Stimulated activated CD4-positive, alpha-beta T cell treated with anti-CD3 and anti-CD28 coated beads, TNF-alpha, amount 100 ng/mL, for 48 hours (primary cell): Measurements from ENCODE around the gene LRCH4.

ENCODE experiments used
- DNase-seq, 3 donors: peaks; one replicate each; pipeline ENCODE4 v3.0.0-alpha.2; 2020; ENCODE audit warnings: low read depth in 3 of 3

The LRCH4 gene

DNA sequence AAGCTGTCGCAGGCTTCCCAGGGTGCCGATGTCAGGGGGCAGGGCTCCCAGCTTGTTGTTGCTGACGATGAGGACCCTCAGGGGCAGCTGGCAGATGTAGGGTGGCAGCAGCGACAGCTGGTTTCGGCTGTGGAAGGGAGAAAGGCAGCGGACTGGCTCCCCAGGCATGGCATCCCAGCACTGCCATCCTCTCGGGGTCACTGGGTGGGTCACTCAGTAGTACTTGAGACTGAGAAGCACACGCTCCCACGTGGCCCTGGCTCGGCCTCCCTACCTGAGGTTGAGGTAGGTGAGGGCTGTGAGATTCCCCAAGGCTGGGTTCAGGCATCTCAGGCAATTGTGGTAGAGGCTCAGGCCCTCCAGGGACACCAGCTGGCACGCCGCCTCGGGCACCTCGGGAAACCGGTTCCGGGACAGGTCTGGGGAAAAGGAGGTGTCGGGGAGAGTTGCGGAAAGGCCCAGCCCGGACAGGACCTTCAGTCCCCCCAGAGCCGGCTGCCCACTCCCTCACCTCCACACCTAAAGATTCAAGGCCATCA lies 3.8 kb downstream of the LRCH4 start:
- no peak for DNase-seq

DNA sequence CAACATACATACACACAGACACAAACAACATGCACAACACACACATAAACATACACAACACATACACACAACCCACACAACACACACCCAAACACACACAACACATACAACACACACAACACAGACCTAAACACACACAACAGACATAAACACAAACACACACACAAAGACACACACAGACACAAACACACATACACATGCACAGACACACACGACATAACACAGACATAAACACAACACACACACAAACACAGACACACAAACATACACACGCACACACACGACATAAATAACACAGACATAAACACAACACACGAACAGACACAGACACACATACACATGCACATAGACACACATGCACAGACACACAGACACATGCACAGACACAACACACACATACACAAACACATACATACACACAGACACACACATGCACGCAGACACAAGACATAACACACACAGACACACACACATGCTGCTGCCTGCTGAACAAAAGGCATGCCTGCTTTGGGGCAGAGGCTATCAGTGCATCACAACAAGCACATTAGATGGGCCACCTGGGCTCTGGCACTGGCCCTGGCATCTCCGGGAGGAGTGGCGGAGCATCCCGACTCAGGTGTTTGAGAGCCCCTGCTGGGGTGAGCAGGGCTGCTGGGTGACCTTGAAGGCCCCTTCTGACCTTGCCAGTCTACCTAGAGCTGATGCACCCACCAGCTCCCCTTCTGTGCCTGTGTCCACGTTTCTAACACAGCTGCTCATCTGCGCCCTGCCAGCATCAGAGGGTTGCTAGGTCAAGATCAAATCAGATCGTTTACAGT lies 5.3 kb downstream of the LRCH4 start:
- no peak for DNase-seq

DNA sequence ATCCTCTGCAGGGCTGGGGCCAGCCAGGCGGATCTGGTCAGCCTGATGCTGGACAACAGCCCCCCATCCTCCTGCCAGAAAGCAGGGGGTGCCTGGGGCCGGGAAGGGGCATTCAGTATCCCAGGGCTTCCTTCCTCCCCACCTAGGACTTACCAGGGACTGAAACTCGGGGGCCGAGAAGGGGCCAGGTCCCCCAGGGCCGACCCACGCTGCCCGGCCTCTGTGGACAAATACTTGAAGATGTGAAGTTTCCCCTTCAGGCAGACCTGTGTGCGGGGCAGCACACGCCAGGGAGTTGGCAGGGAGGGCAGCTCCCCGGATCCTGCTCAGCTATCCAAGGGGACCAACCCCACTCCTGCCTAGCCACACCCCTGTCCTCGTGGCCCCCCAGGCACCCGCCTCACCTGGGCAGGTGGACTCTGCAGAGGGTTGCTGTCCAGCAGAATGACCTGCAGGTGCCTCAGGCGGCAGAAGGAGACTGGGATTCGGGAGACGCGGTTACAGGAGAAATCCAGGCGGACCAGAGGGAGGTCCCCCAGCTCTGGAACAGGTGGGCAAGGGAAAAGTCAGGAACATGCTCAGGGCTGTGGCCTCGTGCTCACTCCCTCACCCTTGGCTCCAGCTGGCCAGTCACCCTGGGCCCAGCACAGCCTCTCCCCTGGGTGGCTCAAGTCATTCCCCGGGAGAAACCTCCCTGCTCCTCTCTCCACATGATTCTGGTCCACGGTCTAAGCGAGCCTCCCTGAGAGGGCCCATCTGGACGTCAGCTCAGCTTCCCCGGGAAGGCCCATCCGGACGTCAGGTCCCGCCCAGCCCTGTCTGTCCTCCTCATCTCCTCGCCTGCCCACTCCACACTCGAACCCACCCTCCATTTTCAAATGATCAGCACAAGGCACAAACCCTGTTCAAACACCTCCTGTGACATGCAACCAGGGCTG lies 7.4 kb downstream of the LRCH4 start:
- DNase-seq = no peak

DNA sequence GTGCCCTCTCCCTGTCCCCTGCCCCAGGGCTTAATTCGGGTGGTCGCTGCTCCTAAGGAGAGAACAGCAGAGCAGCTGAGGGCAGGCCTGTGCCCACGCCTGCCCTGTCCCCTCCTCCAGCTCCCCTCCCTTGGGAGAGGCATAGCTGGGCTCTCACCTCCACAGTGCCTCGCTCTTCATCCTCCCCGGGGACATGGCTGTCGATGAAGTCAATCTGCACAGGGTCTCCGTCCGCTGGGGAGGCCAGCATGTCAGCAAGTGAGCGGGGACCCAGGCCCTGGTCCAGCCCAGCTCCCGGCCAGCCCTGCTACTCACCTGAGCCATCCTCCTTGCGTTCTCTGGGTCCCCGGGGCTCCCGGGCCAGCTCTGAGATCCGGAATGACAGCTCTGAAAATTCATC lies 8.4 kb downstream of the LRCH4 start:
- no peak for DNase-seq

DNA sequence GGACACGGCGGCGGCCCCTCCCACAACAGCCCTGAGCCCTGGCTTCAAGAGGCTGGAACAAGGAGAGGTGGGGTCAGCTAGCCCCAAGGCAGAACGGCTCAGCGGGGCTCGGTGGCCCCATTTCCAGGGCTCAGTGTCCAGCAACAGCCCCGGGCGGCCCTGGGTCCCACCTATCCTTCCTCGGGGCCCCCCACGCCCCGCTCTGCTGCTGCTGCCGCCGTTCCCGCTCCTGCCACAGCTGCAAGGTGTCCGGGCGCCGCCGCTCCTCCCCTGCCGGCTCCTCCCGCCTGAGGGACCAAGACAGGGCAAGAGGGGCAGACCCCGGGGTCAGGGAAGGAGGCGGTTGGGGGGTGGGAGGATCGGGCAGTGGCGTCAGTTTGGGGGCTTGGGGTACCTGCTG lies 8.8 kb downstream of the LRCH4 start:
- DNase-seq = no peak

DNA sequence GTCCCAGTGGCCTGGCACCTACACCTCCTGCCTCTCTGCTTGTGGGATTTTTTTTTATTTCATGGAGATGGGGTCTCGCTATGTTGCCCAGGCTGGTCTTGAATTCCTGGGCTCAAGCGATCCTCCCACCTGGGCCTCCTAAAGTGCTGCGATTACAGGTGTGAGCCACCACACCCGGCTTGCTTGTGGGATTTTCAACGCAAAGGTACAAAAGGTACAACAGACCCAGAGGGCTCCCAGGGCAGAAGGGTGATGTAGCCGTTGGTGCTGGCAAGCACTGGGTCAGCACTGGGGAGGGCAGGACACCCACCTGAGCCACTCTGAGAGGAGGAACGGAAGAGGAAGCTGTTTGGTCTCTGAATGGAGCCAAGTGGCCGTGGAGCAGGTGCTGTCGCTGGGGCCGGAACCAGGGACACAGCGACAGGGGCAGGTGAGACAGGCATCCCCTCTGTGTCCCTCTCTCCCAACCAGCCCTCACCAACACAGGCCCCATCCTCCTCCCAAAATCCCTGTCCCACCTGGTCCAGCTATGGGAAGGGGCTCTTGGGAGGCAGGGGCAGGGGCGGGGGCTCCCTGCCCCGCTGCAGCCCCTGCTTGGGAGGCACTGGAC lies 9.4 kb downstream of the LRCH4 start:
- no peak for DNase-seq

DNA sequence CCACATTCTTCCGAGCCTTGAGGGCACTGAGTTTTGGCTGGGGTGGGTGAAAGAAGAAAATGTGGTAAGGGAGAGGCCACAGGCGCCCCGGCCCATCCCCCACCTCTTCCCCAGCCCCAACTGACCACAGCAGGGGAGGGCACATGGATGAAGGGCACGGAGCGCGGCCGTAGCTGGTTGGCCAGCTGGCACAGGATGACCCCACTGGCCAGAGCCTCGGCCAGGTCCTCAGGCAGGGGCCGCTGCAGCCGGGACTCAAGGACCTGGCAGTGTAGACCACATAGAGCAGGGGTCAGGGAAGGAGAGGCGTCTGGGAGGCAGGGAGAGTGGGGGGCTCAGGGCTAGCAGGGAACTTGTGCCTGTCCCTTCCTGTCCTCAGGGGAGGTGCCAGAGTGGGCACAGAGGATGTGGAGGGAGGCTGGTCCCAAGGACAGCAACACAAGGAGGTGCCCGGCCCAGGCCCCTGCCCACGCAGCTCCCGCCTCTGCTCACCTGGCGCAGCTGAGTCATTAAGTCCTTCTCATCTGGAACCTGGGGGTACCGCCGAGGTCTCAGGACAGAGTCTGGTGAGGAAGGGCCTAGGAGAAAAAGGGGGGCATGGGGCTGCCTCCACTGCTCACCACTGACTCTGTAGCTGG lies 10.1 kb downstream of the LRCH4 start:
- DNase-seq = no peak

DNA sequence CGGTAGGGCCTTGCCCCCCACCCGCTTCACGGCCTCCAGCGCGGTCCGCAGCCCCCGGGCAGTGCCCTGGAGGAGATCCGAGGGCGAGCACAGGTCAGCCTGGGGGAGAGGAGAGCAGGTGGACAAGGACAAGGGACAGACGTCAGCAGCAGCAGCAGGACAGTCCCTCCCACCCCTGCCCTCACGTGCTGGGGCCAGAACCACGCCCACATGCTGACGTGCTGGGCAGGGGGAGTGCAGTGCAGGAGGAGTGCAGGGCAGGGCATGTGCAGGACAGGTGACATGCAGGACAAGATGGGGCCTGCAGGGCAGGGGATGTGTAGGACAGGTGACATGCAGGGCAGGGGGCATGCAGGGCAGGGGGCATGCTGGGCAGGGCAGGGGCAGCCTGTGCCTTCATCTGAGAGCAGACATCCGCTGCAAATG lies 10.7 kb downstream of the LRCH4 start:
- no peak for DNase-seq

DNA sequence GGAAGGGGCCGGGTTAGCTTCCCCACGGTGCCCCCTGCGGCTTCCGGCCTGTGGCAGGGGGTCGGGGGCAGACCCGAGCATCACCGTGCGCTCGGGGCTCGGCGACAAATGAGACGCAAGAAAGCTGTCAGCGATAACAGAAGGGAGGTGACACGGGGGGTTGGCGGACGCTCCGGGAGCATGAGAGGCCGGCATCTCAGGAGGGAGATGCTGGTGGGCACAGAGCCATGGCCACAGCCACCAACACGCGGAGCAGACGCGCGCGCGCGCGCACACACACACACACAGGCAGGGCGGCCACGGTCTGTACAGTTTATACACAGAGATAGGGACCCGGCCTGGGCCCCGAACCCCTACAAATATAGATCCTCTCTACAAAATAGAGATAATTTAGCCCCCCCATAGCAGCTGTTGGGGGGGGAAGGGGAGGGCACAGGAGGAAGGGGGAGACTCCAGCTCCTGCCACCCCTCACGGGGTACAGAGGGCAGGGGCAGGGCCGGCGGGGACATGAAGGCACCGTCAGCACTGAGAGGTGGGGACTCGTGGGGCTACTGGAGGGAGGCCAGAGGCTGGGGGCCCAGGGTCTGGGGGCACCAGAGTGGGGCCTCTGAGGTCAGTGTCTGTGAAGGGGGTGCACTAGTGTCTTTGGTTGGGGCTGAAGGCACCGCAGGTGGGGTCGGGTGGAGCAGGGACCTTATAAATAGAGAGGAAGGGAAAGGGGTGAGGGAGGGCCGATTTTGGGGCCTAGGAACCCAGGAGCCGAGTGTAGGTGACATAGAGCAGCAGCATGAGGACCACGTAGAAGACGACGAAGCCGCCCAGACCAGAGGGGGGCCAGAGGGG lies 11.3 kb downstream of the LRCH4 start:
- DNase-seq = no peak

DNA sequence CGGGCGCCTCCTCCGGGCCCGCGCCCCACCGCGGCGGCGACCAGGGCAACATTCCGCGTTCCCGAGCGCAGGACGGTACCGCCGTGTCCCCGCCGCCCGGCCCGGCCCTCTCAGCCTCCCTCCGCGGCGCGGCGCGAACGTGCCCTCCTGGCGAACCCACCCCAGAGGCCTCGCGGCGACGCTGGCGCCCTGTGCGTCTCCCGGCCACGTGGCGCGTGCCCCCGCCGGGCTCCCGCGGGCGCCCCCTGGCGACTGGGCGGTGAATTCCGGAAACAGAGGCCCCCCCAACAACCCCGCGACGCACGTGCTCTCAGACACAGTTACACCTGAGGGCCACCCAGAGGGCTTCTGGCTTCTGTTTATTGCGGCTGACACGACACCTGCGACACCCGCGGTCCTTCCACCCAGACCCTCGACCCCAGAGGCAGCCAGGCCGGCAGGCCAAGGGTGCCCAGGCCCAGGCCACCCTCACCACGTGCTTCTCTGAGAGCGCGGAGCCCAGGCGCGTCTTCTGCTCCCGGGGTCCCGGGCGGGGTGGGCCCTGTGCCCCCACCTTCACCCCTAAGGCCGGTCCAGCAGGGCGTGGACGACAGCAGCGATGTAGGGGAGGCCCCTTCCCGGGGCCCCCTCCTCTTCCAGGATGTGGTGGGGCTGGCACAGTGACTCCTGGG lies 12.1 kb downstream of the LRCH4 start, which contains the start of gene SAP25:
SAP25 (minus strand) TSS at position 210 of the 671 bp plus-strand sequence; CDS start at position 52, 158 bp downstream.
- DNase-seq = no peak

DNA sequence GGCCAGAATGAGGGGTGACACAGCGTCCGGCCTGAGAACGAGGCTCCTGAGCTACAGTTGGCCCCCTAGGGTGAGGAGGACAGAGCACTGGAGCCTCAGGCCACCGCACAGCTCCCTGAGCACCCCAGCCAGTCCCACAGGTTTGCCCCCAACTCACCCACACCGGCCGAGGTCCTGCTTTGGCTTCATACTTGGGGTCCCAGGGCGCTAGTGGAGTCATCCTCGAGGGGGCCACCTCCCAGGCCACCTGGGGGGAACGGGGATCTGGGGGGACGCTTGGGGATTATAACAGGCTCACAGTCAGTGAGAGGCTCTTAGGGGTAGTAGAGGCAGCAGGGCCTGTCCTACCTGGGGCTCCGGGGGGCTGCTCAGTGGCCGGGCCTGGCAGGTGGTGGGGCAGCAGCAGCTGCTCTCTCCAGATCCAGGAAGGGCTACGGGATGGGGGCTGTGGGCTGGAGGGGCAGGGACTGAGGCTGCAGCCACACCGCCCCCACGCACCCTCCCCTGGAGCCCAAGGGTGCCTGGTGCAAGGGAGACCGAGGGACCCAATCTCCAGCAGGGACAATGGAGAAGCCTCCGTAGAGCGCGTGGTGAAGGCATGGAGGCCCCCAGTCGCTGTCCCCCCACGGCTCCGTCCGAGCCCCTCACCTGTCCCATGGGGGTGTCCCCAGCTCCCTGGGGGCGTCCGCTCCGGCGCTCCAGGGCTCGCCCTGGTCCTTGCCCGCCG lies 12.8 kb downstream of the LRCH4 start:
- no peak for DNase-seq

DNA sequence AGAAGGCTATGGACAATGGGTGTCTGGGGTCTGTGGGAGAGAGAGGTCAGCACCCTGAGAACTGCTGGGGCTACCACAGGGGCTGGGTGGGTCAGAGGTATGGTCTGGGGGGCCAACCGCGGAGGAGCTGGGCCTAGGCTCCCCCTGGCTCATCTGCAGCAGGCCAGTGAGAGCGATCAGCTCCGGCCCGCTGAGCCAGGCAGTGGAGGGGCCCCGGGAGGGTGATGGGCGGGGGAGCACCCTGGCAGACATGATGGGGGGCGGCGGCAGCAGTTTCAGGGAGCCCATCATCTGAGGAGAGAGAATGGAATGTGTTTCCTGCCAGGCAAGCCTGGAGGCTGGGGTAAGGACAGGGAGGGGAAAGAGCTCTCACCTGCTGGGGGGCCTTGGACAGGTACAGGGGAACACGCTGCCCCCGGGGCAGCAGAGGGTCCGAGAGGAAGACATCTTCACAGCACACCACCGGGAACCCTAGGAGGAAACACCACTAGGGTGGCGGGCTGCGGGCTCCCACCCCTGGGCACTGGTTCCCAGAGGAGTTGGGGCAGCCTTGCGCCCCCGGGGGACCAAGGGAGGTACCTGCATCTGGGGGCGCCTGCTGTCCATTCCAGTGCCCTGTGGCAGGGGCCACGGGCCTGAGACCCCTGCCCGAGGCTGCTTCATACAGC lies 13.5 kb downstream of the LRCH4 start:
- DNase-seq = no peak

DNA sequence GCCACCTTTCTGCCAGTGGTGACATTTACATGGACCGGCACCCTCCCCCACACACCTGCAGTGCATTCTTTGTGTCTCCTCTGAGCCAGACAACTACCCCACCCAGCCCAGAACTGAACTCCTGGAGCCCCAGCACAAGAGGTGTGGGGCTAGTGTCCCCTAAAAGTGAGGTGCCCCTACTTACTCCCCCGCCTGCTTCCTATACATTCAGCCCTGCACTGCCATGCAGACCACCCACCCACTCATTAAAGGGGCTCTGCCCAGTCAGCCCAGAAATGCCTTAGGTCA lies 14.2 kb downstream of the LRCH4 start:
- no peak for DNase-seq

DNA sequence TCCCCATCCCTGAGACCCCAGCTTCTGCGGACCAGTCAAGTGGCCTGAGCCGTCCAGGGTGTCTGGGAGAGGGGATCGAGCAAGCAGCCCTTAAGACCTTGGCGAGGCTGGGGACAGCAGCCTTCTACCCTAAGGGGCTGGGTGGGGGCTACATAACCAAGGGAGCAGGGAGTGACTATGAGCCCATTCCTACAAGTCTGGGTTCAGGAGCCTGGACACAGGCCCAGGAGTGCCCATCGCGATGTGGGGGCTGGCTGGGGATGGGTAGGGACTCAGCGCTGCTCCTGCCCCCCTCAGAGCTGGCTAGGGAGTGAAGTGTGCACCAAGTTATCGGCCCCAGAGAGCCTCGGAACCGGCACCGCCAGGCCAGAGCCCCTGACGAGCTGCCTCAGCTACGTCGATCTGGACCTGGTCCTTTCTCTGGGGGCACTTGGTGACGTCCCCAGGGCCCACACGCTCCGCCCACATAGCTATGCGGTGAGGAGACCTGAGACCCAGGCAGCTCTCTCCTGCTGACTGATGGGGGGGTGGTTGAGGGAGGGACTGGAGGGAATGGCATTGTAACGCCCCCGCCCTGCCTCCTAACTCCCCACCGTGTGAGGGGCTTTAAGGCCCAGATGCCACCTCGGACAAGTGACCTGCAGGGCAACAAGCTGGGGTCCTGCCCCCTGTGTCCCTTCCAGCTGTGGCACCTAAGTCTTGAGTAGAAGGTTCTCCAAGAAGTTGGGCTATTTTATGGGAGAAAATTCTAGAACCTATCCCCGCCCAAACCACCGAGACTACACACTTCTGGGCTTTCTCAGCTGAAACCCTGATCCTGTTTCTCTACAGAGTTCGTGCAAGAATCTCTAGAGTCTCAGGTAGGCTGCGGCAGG lies 14.7 kb downstream of the LRCH4 start:
- no peak for DNase-seq

DNA sequence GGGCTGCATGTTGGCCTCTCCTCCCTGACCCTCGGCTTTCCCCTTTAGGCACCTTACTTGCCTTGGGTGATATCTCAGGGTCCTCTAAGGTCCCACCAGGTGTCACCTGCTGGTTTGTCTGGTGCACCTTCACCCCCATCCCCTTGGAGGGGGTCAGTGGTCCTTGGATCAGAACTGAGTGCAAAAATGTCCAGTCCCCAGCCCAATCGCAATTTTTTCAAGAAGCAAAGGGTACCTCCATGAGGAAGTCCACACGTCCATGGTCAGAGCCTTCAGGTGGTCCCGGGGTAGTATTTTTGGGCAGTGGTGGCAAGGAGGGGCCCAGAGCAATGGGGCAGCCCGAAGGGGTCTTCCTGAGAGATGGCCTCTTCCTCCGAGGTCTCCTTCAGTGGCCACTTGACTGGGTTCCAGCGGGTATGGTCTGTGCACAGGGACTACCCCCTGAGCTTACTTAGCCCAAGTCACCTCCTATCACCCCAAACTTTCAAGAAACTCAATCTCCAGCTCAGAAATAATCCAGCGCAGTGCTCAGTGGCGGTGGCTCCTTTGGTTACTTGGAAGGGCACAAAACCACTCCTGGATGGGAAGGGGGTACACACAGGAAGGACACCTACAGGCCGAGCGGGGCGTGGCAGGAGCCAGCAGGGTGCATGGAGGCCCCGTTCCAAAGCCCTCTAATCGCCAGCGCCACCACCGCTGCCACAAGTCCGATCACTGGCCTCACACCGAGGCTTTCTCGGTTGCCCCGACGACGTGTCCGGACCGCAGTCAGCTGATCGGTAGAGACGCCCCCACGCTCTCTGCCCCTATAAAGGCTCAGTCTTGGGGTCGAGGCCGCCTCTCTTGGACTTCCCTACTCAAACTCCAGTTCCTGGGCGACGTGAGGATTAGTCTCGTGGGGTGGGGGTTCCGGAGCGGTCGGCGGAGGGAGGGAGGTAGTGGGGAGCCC lies 16.8 kb downstream of the LRCH4 start:
- peak in 1 of 3 donors; percentile 47 for DNase-seq

DNA sequence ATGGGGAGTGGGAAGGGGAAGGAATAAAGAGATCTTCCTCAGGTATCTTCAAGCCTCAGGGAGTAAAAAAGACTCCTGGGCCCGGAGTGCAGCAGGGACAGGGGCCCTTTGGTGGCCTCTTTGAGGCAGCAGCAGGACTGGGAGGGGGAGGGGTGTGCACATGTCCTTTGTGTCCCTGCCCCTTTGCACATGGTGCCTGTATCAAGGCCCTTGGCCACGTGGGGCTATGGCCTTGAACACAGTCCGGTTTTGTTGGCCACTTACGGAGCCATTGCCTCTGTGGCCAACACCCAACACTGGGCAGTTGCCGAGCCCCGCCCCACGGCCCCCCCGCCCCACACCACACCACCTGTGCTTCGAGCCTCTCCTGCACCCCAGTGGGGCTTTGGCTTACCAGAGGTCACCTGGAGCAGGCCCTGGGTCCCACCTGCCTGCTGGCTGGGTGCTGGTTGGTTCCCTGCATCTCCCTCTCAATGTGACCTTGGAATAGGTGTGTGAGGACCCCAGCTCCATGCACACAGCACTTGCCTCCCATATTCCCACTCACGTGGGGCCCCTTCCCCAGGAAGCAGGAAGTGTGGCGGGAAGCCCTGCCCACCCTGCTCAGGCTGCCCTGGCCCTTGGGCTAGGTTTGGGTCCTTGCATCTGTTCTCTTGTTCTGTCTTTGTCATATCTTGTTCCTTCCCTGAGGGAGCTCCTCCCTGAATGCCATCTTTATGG lies 17.6 kb downstream of the LRCH4 start:
- DNase-seq = no peak
